Breast epithelium (tissue), 4 donors: ENCODE results near the gene CREB3L2. TPM values are rescaled to one million over a fixed set of nuclear protein-coding genes. Genes with fewer than 3 reads are reported as not detected.

Experiments used
- DNase-seq, 2 donors: peaks; one replicate each; pipeline ENCODE4 v3.0.0-alpha.2; 2019; ENCODE audit warnings: low spot score in 2 of 2
- H3K27ac ChIP-seq, 2 donors: fragments of 200-600 bp; sonication (generic) in 1 of 2; one replicate each; pipeline ENCODE4 v1.5.1; 2016 to 2019; ENCODE audit warnings: mild to moderate bottlenecking in 1 of 2
- H3K27me3 ChIP-seq, 2 donors: fragments of 200-600 bp; sonication (generic) in 1 of 2; one replicate each; pipeline versions ENCODE4 v1.5.1 to v1.6.0; 2017 to 2019; ENCODE audit warnings: control low read depth in 1 of 2, mild to moderate bottlenecking in 1 of 2
- H3K36me3 ChIP-seq: fragments of 200-600 bp; one replicate; pipeline ENCODE4 v1.5.1; 2019
- H3K4me1 ChIP-seq, 2 donors: fragments of 200-600 bp; sonication (generic); one replicate each; pipeline ENCODE4 v1.5.1; 2016 to 2019; ENCODE audit warnings: control low read depth in 1 of 2
- H3K4me3 ChIP-seq, 3 donors: fragments of 200-600 bp; sonication (generic); 1 replicate in 2 of 3; 2 replicates in 1 of 3; pipeline ENCODE4 v1.5.1; 2016 to 2019; ENCODE audit warnings: mild to moderate bottlenecking in 3 of 3, moderate library complexity in 2 of 3
- H3K9me3 ChIP-seq, 2 donors: fragments of 200-600 bp; sonication (generic) in 1 of 2; one replicate each; pipeline ENCODE4 v1.5.1; 2016 to 2019; ENCODE audit warnings: control low read depth in 1 of 2
- POLR2A ChIP-seq: fragments of 450-650 bp; IDR thresholded peaks from one replicate; pipeline ENCODE4 v1.6.1; 2016; ENCODE audit warnings: antibody characterized with exemption, mild to moderate bottlenecking, moderate library complexity
- POLR2AphosphoS5 ChIP-seq, 3 donors: sonication (generic); formaldehyde crosslinking; IDR thresholded peaks; one replicate each; pipeline ENCODE4 v1.6.1; 2017; ENCODE audit warnings: antibody characterized with exemption in 3 of 3
- intact Hi-C: fragments of 100-400 bp; cut with DNase I; formaldehyde crosslinking; loops from one replicate; pipeline ENCODE4 v1.15.1; 2023; ENCODE audit warnings: low total_unique reads
- total RNA-seq, 3 donors: library from RNA; depleted of rRNA; stranded (reverse); fragments of >200 nt; gene quantifications; one replicate each; pipeline ENCODE4 v1.1.0, GENCODE V29; 2016
- TF ChIP-seq, protein P1 (sequence below), 3 donors: fragments of 450-650 bp; IDR thresholded peaks; one replicate each; pipeline ENCODE4 v1.5.1; 2016 to 2017; ENCODE audit warnings: antibody characterized with exemption in 3 of 3, mild to moderate bottlenecking in 3 of 3, moderate library complexity in 3 of 3

Gene CREB3L2
- total RNA-seq, 3 donors from 2014 or later: 23.0 to 46.5 (median 40.5) TPM

DNA sequence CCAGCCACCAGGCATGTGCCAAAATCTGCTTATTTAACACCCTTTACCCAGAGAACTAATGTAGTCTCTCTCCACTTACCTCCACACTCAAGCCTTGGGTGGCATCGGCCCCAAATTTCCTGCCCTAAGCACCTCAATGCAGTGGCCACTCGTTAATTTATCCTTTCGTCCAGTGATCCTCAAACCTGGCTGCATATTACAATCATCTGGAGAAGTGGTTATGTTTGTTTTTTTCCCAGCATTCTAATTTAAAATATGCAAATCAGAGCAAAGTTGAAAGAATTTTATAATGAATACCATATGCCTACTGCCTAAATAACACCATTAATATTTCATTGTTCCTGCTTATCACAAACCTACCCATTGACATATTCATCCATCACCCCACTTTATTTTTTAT, 25.7 kb downstream of the CREB3L2 start:
- Histone ChIP-seq H3K9me3 (no peaks in the 10 kb centered on the region), H3K27ac (peak overlapping the region; percentile 71 to 73), H3K4me3 (no peak overlapping the region), H3K36me3 (no peaks in the 10 kb centered on the region), H3K4me1 (peaks cover 12 to 20% of the 10 kb centered on the region in 2 donors), H3K27me3 (no peaks in the 10 kb centered on the region)
- no peak for DNase-seq
- TF ChIP-seq POLR2AphosphoS5 (IDR thresholded peaks at IDR 0.05): no peak
- TF ChIP-seq POLR2A: no peak
- TF ChIP-seq, protein P1, sequence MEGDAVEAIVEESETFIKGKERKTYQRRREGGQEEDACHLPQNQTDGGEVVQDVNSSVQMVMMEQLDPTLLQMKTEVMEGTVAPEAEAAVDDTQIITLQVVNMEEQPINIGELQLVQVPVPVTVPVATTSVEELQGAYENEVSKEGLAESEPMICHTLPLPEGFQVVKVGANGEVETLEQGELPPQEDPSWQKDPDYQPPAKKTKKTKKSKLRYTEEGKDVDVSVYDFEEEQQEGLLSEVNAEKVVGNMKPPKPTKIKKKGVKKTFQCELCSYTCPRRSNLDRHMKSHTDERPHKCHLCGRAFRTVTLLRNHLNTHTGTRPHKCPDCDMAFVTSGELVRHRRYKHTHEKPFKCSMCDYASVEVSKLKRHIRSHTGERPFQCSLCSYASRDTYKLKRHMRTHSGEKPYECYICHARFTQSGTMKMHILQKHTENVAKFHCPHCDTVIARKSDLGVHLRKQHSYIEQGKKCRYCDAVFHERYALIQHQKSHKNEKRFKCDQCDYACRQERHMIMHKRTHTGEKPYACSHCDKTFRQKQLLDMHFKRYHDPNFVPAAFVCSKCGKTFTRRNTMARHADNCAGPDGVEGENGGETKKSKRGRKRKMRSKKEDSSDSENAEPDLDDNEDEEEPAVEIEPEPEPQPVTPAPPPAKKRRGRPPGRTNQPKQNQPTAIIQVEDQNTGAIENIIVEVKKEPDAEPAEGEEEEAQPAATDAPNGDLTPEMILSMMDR (IDR thresholded peaks at IDR 0.05): no peak
- intact Hi-C loops: no loop called here

DNA sequence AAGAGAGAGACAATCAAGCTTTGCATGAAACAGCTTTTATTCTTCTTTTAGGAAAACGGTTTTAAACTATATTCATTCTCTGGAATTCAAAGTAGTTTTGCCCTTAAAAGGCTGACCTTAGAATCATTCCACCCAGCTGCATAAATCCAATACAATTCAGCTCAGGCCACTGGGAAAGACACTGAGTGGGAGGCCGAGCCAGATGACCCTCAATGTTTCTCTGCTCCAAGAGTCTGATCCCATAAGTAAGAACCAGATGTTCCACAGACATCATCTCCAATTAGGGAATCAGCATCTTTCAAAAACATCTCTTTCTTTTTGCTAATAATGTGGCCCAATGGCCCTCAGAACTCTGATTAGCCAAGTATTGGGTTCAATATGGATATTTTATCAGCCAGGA, 26.1 kb downstream of the CREB3L2 start:
- H3K27me3 ChIP-seq: no peaks in the 10 kb centered on the region
- DNase-seq: no peak
- H3K9me3 ChIP-seq: no peaks in the 10 kb centered on the region
- peaks cover 9 to 15% of the 10 kb centered on the region in 2 donors for H3K4me1 ChIP-seq
- no peak overlapping the region for H3K4me3 ChIP-seq
- H3K36me3 ChIP-seq: no peaks in the 10 kb centered on the region
- intact Hi-C loops: no loop called here
- peak overlapping the region; percentile 71 to 73 for H3K27ac ChIP-seq
- TF ChIP-seq POLR2AphosphoS5 (IDR thresholded peaks at IDR 0.05) (no peak), POLR2A (no peak)
- TF ChIP-seq, protein P1 (IDR thresholded peaks at IDR 0.05): no peak

DNA sequence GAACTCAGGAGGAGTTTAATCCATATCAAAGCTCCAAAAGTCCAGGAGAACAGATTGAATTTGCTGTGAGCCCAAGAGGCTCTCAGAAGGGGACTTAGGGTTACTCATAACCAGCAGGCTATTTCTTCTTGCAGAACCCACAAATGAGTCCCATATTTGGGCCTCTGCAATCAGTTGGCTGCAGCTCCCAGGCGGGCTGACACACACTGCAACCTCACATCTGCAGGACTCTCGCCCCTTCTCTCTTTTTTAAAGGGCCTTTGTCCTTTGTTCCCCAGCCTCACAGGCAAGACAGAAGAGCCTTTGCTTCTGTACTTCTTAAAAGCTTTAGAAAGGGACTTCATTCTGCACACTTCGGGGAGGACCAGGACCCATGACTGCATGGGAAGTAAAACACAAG, 26.7 kb downstream of the CREB3L2 start:
- H3K9me3 ChIP-seq: no peaks in the 10 kb centered on the region
- peaks cover 5 to 10% of the 10 kb centered on the region in 2 donors for H3K4me1 ChIP-seq
- H3K27me3 ChIP-seq: no peaks in the 10 kb centered on the region
- TF ChIP-seq POLR2A: no peak
- no peak for TF ChIP-seq POLR2AphosphoS5 (IDR thresholded peaks at IDR 0.05)
- TF ChIP-seq, protein P1 (IDR thresholded peaks at IDR 0.05): no peak
- intact Hi-C loops: no loop called here
- no peak for DNase-seq
- peak overlapping the region in 1 of 3 donors; percentile 23 for H3K4me3 ChIP-seq
- no peaks in the 10 kb centered on the region for H3K36me3 ChIP-seq
- H3K27ac ChIP-seq: peak overlapping the region; percentile 73 to 85

DNA sequence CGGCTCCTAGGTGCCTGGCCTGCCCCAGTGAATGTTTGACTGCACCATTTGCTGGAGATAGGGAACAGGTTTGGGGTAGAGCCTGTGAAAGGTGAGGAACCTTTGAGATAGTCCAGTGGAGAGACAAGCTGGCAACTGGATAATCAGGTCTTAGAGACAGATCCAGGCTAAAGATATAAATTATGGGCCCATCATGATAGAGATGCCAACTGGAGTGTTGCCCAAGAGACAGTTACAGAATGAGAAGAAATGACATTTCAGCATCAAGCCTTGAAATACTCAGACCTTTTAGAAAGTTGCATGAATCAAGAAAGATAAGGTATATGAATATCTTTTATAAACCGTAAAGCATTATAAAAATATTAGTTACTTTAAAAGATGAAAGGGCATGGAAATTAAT, 27.1 kb downstream of the CREB3L2 start:
- intact Hi-C loops: no loop called here
- H3K27me3 ChIP-seq: no peaks in the 10 kb centered on the region
- peak overlapping the region; percentile 73 to 85 for H3K27ac ChIP-seq
- DNase-seq: no peak
- peaks cover under 1 to 13% of the 10 kb centered on the region in 2 donors for H3K4me1 ChIP-seq
- H3K4me3 ChIP-seq: no peak overlapping the region
- TF ChIP-seq POLR2AphosphoS5 (IDR thresholded peaks at IDR 0.05): no peak
- no peak for TF ChIP-seq POLR2A
- TF ChIP-seq, protein P1 (IDR thresholded peaks at IDR 0.05): no peak
- H3K36me3 ChIP-seq: no peaks in the 10 kb centered on the region
- H3K9me3 ChIP-seq: no peaks in the 10 kb centered on the region

DNA sequence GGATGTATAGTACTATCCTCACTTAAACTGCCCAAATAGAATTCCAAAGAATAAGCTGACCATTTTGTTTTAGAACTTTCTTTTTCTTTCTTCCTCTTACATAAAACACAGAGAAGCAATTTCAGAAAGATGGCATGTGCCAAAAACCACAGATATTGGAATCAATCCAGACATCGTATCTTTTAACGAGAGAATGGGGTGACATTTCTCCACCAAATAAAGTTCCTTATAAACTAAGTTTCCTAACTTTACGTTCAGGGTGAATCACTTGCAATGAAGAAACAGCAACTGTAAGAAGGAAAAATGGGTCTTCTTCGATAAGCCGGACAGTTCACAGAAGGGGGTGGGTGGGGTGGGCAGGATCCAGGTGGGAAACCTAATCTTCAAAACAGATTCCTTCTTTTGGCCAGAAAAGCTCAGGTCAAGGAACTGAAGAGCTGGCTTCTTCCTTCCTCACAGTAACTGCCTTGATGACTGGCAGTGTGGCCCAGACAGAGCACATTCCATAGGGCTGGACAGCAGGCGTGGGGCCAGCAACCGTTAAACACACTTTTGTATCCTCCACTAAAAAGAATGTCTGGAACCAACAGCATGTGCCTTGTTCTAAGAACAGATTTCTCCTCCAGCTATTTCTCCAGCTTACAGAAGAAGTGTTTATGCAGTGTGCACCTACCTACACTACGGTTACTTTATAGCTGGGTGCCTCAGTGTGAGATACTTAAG, 31.5 kb downstream of the CREB3L2 start:
- H3K9me3 ChIP-seq: no peaks in the 10 kb centered on the region
- no peak for TF ChIP-seq POLR2A
- TF ChIP-seq, protein P1 (IDR thresholded peaks at IDR 0.05): no peak
- TF ChIP-seq POLR2AphosphoS5 (IDR thresholded peaks at IDR 0.05): peak; percentile 30 to 71 (median 47)
- H3K36me3 ChIP-seq: no peaks in the 10 kb centered on the region
- intact Hi-C loops: no loop called here
- H3K4me3 ChIP-seq: peak overlapping the region in 2 of 3 donors; percentile 3 to 10
- DNase-seq: peak; percentile 89 to 92
- peak overlapping the region; percentile 77 to 84 for H3K27ac ChIP-seq
- H3K4me1 ChIP-seq: peaks cover 10 to 34% of the 10 kb centered on the region in 2 donors
- H3K27me3 ChIP-seq: no peaks in the 10 kb centered on the region
